HuH-7 (cell line): ENCODE results near the gene ALKBH1.
A peak's percentile ranks its signal among the peaks of the same experiment; 100 is the strongest.
"Not testable (repeated sequence)": the region's sequence is repeated elsewhere in the genome, so short reads cannot be mapped to it uniquely, and the experiment has no call there.

Experiments
- DNase-seq: peaks from one replicate; pipeline ENCODE4 v3.0.0; 2011; ENCODE audit warnings: low spot score

The ALKBH1 gene

GRCh38 chr14:77707724-77708408 lies at the start of gene ALKBH1, which contains the start of gene SLIRP:
Gene ALKBH1 (minus strand): TSS chr14:77708023. CDS start chr14:77708004, 19 bp downstream.
Gene SLIRP (plus strand): TSS chr14:77708103. CDS start chr14:77708112, 9 bp downstream.
- DNase-seq = peak; percentile 73

GRCh38 chr14:77752799-77753516 lies 45.1 kb upstream of the ALKBH1 start:
- no peak for DNase-seq

- DNase-seq = no peak
Observed at GRCh38 chr14:77752266-77752665, 44.4 kb upstream of the ALKBH1 start.

- not testable (repeated sequence) for DNase-seq
Observed at GRCh38 chr14:77747425-77747824, 39.6 kb upstream of the ALKBH1 start.

GRCh38 chr14:77746064-77746702 lies 38.4 kb upstream of the ALKBH1 start:
- DNase-seq = no peak

- DNase-seq = no peak
Observed at GRCh38 chr14:77741438-77741837, 33.6 kb upstream of the ALKBH1 start.

- no peak for DNase-seq
Observed at GRCh38 chr14:77738559-77739250, 30.9 kb upstream of the ALKBH1 start.

GRCh38 chr14:77730976-77731497 lies 23.2 kb upstream of the ALKBH1 start:
- DNase-seq = no peak

GRCh38 chr14:77722301-77722700 lies 14.5 kb upstream of the ALKBH1 start:
- no peak for DNase-seq

GRCh38 chr14:77721437-77721836 lies 13.6 kb upstream of the ALKBH1 start:
- no peak for DNase-seq

- DNase-seq = no peak
Observed at GRCh38 chr14:77717608-77718305, 9.9 kb upstream of the ALKBH1 start.

GRCh38 chr14:77714926-77715325 lies 7.1 kb upstream of the ALKBH1 start:
- no peak for DNase-seq

GRCh38 chr14:77710364-77710763 lies 2.5 kb upstream of the ALKBH1 start:
- DNase-seq = no peak

GRCh38 chr14:77709412-77709811 lies 1.6 kb upstream of the ALKBH1 start:
- no peak for DNase-seq

GRCh38 chr14:77708749-77709148 lies 926 bp upstream of the ALKBH1 start:
- no peak for DNase-seq

- peak; percentile 5 for DNase-seq
Observed at GRCh38 chr14:77707355-77707723, 484 bp downstream of the ALKBH1 start.

- no peak for DNase-seq
Observed at GRCh38 chr14:77691259-77691658, 16.6 kb downstream of the ALKBH1 start.

GRCh38 chr14:77682158-77682553 lies 25.7 kb downstream of the ALKBH1 start:
- no peak for DNase-seq

- no peak for DNase-seq
Observed at GRCh38 chr14:77681196-77682157, 26.3 kb downstream of the ALKBH1 start.

- no peak for DNase-seq
Observed at GRCh38 chr14:77674931-77675330, 32.9 kb downstream of the ALKBH1 start.
